ENCODE results near the gene ZNF33B. TPM values are rescaled to one million over a fixed set of nuclear protein-coding genes. Genes with fewer than 3 reads are reported as not detected.

ZNF33B gene
- total and polyA plus RNA-seq, 9 of the 15 experiments (the other 6 are each of a cell fraction or from before 2014, with no cell fraction given) = 6.9 to 23.9 (median 15.4) TPM

DNA sequence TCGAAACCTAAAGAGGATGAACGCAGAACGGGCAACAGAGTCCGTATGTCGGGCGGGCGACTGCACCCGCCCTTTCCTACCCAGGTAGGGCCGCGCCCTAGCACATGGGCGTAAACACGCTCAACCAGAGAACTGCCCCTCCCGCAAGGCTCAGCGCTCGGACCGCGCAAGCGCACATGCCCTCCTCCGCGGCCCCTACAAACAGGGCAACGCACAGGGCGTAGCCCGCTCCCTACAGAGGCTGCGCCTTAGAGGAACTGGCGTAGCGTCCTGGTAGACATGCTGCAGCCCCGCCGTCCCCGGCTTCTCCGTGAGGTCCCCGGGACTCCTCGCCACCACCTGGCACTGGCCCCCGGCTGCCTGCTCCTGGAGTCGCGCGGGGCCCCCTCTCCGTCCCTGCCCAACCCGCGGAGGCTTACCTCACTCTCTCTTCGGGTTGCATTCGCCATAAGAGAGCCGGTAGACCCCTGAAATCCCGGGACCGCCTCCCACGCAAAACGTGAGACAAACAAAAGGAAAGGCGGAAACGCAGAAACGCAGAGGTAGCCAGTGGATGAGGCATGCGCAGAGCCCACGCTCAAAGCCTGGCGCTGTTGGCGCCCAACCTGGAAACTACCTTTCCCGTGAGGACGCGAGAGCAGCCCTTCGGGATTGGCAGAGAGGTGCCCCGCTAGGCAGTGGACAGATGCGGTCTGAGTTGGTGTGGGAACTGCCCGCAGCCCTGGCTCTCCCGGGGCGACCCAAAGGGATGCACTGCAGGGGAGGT lies at the start of gene ZNF33B (continued):
- TF ChIP-seq, protein P1, sequence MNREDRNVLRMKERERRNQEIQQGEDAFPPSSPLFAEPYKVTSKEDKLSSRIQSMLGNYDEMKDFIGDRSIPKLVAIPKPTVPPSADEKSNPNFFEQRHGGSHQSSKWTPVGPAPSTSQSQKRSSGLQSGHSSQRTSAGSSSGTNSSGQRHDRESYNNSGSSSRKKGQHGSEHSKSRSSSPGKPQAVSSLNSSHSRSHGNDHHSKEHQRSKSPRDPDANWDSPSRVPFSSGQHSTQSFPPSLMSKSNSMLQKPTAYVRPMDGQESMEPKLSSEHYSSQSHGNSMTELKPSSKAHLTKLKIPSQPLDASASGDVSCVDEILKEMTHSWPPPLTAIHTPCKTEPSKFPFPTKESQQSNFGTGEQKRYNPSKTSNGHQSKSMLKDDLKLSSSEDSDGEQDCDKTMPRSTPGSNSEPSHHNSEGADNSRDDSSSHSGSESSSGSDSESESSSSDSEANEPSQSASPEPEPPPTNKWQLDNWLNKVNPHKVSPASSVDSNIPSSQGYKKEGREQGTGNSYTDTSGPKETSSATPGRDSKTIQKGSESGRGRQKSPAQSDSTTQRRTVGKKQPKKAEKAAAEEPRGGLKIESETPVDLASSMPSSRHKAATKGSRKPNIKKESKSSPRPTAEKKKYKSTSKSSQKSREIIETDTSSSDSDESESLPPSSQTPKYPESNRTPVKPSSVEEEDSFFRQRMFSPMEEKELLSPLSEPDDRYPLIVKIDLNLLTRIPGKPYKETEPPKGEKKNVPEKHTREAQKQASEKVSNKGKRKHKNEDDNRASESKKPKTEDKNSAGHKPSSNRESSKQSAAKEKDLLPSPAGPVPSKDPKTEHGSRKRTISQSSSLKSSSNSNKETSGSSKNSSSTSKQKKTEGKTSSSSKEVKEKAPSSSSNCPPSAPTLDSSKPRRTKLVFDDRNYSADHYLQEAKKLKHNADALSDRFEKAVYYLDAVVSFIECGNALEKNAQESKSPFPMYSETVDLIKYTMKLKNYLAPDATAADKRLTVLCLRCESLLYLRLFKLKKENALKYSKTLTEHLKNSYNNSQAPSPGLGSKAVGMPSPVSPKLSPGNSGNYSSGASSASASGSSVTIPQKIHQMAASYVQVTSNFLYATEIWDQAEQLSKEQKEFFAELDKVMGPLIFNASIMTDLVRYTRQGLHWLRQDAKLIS (CRISPR knock-in tag; IDR thresholded peaks at IDR 0.05) = 0 out of 2 replicates have a peak, but pooled peaks have one; percentile 74
- TF ChIP-seq, protein P2, sequence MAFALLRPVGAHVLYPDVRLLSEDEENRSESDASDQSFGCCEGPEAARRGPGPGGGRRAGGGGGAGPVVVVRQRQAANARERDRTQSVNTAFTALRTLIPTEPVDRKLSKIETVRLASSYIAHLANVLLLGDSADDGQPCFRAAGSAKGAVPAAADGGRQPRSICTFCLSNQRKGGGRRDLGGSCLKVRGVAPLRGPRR (CRISPR knock-in tag; IDR thresholded peaks at IDR 0.05) = no peak
- no peak for TF ChIP-seq HNRNPL (IDR thresholded peaks at IDR 0.05; ENCODE audit: low read depth, low read length)
- TF ChIP-seq XRCC3 (IDR thresholded peaks at IDR 0.05) = no peak
- TF ChIP-seq ZC3H8 (IDR thresholded peaks at IDR 0.05) = no peak
- TF ChIP-seq HMG20A (CRISPR knock-in tag; conservative IDR thresholded peaks at IDR 0.05) = no peak
- TF ChIP-seq, protein P3, sequence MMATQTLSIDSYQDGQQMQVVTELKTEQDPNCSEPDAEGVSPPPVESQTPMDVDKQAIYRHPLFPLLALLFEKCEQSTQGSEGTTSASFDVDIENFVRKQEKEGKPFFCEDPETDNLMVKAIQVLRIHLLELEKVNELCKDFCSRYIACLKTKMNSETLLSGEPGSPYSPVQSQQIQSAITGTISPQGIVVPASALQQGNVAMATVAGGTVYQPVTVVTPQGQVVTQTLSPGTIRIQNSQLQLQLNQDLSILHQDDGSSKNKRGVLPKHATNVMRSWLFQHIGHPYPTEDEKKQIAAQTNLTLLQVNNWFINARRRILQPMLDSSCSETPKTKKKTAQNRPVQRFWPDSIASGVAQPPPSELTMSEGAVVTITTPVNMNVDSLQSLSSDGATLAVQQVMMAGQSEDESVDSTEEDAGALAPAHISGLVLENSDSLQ (IDR thresholded peaks at IDR 0.05) = no peak
- no peak for TF ChIP-seq ZNF239 (CRISPR knock-in tag; IDR thresholded peaks at IDR 0.05)
- no peak for TF ChIP-seq ZNF324 (CRISPR knock-in tag; IDR thresholded peaks at IDR 0.05)
- TF ChIP-seq, protein P4, sequence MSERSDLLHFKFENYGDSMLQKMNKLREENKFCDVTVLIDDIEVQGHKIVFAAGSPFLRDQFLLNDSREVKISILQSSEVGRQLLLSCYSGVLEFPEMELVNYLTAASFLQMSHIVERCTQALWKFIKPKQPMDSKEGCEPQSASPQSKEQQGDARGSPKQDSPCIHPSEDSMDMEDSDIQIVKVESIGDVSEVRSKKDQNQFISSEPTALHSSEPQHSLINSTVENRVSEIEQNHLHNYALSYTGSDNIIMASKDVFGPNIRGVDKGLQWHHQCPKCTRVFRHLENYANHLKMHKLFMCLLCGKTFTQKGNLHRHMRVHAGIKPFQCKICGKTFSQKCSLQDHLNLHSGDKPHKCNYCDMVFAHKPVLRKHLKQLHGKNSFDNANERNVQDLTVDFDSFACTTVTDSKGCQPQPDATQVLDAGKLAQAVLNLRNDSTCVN (CRISPR knock-in tag; IDR thresholded peaks at IDR 0.05) = no peak
- no peak; the same call in 1 of the 2 replicates for TF ChIP-seq MYBL2 (IDR thresholded peaks at IDR 0.05; ENCODE audit: low read depth)
- TF ChIP-seq MYBL2 (CRISPR knock-in tag; IDR thresholded peaks at IDR 0.05; ENCODE audit: borderline replicate concordance) = no peak
- TF ChIP-seq POLR2B (IDR thresholded peaks at IDR 0.05; ENCODE audit: low read depth, partially characterized antibody) = peak; percentile 89
- TF ChIP-seq, protein P5, sequence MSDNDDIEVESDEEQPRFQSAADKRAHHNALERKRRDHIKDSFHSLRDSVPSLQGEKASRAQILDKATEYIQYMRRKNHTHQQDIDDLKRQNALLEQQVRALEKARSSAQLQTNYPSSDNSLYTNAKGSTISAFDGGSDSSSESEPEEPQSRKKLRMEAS (CRISPR knock-in tag; IDR thresholded peaks at IDR 0.05) = peak; percentile 96
- TF ChIP-seq BHLHE40 (IDR thresholded peaks at IDR 0.05; ENCODE audit: low read length) = peak; percentile 95
